Astrocyte of the spinal cord (primary cell): ENCODE data around the gene ADAMTSL3.

Experiments
- DNase-seq: peaks from one replicate; pipeline ENCODE4 v3.0.0; 2011; ENCODE audit warnings: low read depth, low spot score
- H3K4me3 ChIP-seq: 2 replicates; pipeline ENCODE4 v1.5.1; 2011; ENCODE audit warnings: low read depth, mild to moderate bottlenecking, low read length, moderate library complexity
- in situ Hi-C: cut with HindIII; loops from 2 replicates; pipeline ENCODE4 v1.10.0; 2017; ENCODE audit warnings: low sequenced_read_pairs
- TF ChIP-seq, protein P1 (sequence below): IDR thresholded peaks from 2 replicates; pipeline ENCODE4 v1.5.1; 2012; ENCODE audit warnings: low read depth, mild to moderate bottlenecking, low read length, inconsistent platforms

Gene ADAMTSL3

DNA sequence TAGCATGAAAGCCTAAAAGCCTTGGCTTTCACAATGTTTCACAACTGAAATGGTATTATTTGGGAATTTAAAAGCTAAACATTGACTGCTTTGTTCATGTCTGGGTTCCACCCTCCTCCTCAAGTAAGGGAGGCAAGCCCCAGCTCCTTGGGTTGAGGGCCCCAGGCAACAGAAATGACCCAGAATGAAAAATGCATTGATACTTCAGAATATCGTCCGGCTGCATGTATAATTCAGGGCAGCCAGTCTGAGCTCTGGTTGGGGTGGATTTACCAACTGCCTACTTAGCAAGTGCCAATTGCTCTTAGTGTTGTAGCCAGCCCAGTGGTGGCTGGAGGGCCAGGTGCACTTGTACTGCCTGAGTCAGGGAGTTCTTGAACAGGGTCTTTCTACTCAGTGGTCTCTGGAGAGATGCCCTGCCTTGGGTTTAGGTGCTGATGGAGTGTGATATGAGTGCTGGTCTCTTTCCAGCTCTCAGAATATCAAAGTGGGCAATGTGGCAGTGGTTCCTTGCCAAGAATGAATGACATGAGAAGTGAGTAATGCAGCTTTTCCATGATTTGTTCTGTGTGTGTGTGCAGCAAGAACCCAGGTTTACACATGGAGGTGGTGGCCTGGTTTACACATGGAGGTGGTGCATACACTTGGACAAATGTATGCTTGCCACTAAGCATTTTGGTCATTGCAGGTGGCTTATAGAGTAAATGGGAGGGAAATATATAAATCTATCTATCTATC lies 40.9 kb upstream of the ADAMTSL3 start:
- TF ChIP-seq, protein P1, sequence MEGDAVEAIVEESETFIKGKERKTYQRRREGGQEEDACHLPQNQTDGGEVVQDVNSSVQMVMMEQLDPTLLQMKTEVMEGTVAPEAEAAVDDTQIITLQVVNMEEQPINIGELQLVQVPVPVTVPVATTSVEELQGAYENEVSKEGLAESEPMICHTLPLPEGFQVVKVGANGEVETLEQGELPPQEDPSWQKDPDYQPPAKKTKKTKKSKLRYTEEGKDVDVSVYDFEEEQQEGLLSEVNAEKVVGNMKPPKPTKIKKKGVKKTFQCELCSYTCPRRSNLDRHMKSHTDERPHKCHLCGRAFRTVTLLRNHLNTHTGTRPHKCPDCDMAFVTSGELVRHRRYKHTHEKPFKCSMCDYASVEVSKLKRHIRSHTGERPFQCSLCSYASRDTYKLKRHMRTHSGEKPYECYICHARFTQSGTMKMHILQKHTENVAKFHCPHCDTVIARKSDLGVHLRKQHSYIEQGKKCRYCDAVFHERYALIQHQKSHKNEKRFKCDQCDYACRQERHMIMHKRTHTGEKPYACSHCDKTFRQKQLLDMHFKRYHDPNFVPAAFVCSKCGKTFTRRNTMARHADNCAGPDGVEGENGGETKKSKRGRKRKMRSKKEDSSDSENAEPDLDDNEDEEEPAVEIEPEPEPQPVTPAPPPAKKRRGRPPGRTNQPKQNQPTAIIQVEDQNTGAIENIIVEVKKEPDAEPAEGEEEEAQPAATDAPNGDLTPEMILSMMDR, result no peak
- no peak for DNase-seq
- H3K4me3 ChIP-seq, result no peak overlapping the region
- in situ Hi-C loops, result no loop called here

DNA sequence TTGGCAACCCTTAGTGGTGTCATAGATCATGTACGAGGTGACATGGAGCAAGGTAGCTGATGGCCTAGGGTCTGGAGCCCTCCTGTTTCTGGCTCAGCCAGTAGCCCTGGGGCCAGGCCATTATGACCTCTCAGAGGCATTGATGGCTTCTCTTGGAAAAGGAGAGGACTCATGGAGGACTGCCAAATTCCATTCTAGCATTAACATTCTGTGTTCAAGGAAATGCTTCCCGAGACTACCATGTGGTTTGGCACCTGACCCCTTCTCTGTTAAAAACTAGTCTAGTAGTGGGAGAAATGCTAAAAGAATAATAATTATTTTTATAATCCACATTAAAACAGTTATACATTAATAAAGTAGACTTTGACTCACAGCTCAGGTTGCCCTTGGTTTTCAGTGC lies 40.2 kb upstream of the ADAMTSL3 start:
- no peak overlapping the region for H3K4me3 ChIP-seq
- peak; percentile 10 for DNase-seq
- TF ChIP-seq, protein P1, result no peak
- in situ Hi-C loops, result no loop called here

DNA sequence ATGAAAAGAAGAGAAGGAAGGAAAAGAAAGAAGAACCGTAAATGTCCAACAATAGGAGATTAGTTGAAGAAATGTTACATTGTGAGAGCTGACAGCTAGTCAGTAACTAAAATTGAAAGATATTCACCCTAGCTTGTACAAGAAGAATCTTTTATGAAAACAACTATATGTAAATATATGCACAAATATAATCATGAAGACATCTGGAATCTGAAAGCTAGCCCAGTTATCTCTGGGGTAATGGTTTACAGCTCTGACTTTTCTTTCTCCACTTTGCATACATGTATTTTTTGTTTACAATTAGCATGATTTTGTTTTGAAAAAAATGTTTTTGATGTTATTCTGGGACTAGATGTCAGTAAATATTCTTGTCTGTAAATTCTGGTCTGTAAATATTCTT lies 37.1 kb upstream of the ADAMTSL3 start:
- TF ChIP-seq, protein P1, result no peak
- no peak overlapping the region for H3K4me3 ChIP-seq
- no peak for DNase-seq
- in situ Hi-C loops, result no loop called here

DNA sequence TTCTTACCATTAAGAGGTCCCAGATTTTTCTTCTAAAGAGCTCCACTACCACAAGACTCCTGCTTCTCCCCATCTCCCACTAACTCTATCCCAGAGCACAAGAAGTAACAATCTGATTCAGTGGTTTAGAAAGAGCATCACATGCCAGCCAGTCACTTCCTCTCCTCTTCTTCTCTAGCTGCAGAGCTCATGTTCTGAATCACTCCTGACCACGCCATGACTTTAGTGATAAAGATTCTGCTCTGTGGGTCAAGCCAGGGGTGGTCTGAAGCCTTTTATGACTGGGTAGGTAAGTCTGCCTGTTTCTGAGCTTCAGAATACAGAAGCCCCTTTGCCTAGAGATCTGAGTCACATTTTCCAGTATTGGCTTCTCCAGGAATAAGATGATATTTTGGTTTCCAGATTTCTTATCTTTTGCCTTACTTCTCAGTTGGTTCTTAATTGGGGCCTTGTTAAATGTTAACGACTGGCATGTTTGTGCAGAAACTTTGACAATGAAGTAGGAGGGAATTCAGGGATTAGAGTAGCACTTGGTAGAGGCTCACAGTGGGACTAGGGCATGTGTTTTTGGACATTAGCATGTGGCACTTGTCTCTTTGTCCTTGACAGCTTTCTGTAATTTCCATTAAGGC lies 27.6 kb upstream of the ADAMTSL3 start:
- H3K4me3 ChIP-seq, result no peak overlapping the region
- TF ChIP-seq, protein P1, result no peak
- DNase-seq, result no peak
- in situ Hi-C loops, result no loop called here

DNA sequence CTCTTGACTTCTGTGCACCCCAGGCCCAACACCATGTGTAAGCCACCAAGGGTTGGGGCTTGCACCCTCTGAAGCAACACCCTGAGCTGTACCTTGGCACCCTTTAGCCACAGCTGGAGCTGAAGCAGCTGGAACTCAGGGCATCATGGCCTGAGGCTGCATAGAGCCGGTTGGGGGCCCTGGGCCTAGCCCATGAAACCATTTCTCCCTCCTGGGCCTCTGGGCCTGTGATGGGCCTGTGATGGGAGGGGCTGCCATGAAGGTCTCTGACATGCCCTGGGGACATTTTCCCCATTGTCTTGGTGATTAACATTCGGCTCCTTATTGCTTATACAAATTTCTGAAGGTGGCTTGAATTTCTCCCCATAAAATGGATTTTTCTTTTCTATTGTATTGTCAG lies 22.4 kb upstream of the ADAMTSL3 start:
- TF ChIP-seq, protein P1, result no peak
- in situ Hi-C loops, result no loop called here
- no peak overlapping the region for H3K4me3 ChIP-seq
- DNase-seq, result no peak

DNA sequence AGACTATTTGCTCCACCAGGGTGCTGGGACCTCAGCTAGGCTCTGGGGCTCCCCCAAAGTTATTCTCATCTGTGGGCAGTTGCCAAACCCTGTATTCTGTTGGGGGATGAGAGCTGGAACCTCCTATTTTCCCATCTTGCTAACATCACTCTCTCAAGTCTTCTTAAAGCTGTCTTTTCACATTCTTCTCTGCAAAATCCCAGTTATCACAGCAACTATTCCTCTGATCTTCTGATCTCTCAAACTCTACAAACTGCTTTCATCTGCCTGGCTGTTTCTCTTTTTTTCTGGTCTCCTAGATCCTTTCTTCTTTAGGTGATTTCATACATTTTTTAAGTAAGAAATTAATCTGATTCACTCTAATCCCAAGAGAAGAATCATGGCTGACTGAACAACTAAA lies 10.7 kb upstream of the ADAMTSL3 start:
- in situ Hi-C loops, result no loop called here
- no peak overlapping the region for H3K4me3 ChIP-seq
- TF ChIP-seq, protein P1, result no peak
- DNase-seq, result no peak
